ENCODE data around the gene EAF1. TPM values are rescaled to one million over a fixed set of nuclear protein-coding genes. Genes with fewer than 3 reads are reported as not detected.

Gene EAF1
- total RNA-seq, 1 experiment from 2014 or later, result 32.1 TPM

GRCh38 chr3:15490158-15490557 lies 62.8 kb downstream of the EAF1 start:
- no peaks in the 10 kb centered on the region for H3K9me2 ChIP-seq (ENCODE audit: insufficient read depth)
- TF ChIP-seq YY1 (IDR thresholded peaks at IDR 0.05; ENCODE audit: extremely low read depth, insufficient replicate concordance, low read depth, low read length) (no peak), SIN3A (IDR thresholded peaks at IDR 0.05; ENCODE audit: low read depth) (no peak), FOSL1 (IDR thresholded peaks at IDR 0.05; ENCODE audit: low read depth) (no peak), CEBPB (IDR thresholded peaks at IDR 0.05; ENCODE audit: low read depth) (no peak), POLR2A (IDR thresholded peaks at IDR 0.05; ENCODE audit: borderline replicate concordance, extremely low read depth, insufficient read depth, insufficient read length) (no peak), ZBTB33 (IDR thresholded peaks at IDR 0.05; ENCODE audit: extremely low read depth, insufficient replicate concordance, low read length) (no peak), JUND (IDR thresholded peaks at IDR 0.05) (no peak), RAD21 (IDR thresholded peaks at IDR 0.05; ENCODE audit: low read depth) (no peak), ZFX (IDR thresholded peaks at IDR 0.05) (no peak), EZH2 (IDR thresholded peaks at IDR 0.05) (no peak)
- no peak overlapping the region for H3K27ac ChIP-seq (ENCODE audit: low read depth, low read length)
- no peaks in the 10 kb centered on the region; a peak in 1 of 4 replicates for H3K36me3 ChIP-seq (ENCODE audit: control insufficient read depth in 1 of 2, insufficient read depth in 2 of 2, low read length in 2 of 2)
- no peak overlapping the region for H3K9ac ChIP-seq (ENCODE audit: low read length)
- DNase-seq (ENCODE audit: low read depth, low spot score) (no peak), ATAC-seq (no peak)
- H3K79me2 ChIP-seq (ENCODE audit: insufficient read depth, low read length), result no peaks in the 10 kb centered on the region
- no TSS peak for BruUV-seq (replicated peaks)
- H4K20me1 ChIP-seq (ENCODE audit: insufficient read depth), result no peaks in the 10 kb centered on the region
- H3K4me3 ChIP-seq (replicated peaks in 1 of 2; ENCODE audit: low read depth in 1 of 2, low read length in 2 of 2), result no peak overlapping the region
- H3K9me3 ChIP-seq (ENCODE audit: control insufficient read depth in 1 of 2, insufficient read depth in 1 of 2, low read depth in 1 of 2, low read length in 2 of 2), result no peaks in the 10 kb centered on the region
- ChIA-PET CTCF (no interaction called here), RAD21 (ENCODE audit: low non-redundant PET in 1 of 2, low total read pairs in 2 of 2, uncharacterized antibody in 2 of 2, unreplicated experiment in 2 of 2) (no interaction called here), POLR2A (no interaction called here)
- H3K4me1 ChIP-seq (ENCODE audit: control insufficient read depth in 1 of 2, insufficient read depth in 2 of 2, low read length in 2 of 2), result no peaks in the 10 kb centered on the region
- H2AFZ ChIP-seq (ENCODE audit: low read depth, low read length, poor library complexity, severe bottlenecking), result no peak overlapping the region
- H3K4me2 ChIP-seq (ENCODE audit: low read length), result no peak overlapping the region
- intact Hi-C loops (cut with micrococcal nuclease), result no loop called here
- no peaks in the 10 kb centered on the region for H3K27me3 ChIP-seq (ENCODE audit: insufficient read depth, low read length)

GRCh38 chr3:15491143-15491542 lies 63.7 kb downstream of the EAF1 start:
- ATAC-seq, result no peak
- no TSS peak for BruUV-seq (replicated peaks)
- H3K4me3 ChIP-seq (replicated peaks in 1 of 2; ENCODE audit: low read depth in 1 of 2, low read length in 2 of 2), result no peak overlapping the region
- ChIA-PET CTCF (no interaction called here), POLR2A (no interaction called here), RAD21 (ENCODE audit: low non-redundant PET in 1 of 2, low total read pairs in 2 of 2, uncharacterized antibody in 2 of 2, unreplicated experiment in 2 of 2) (no interaction called here)
- no peak overlapping the region for H3K27ac ChIP-seq (ENCODE audit: low read depth, low read length)
- H4K20me1 ChIP-seq (ENCODE audit: insufficient read depth), result no peaks in the 10 kb centered on the region
- no peak overlapping the region for H2AFZ ChIP-seq (ENCODE audit: low read depth, low read length, poor library complexity, severe bottlenecking)
- intact Hi-C loops (cut with micrococcal nuclease), result no loop called here
- H3K4me1 ChIP-seq (ENCODE audit: control insufficient read depth in 1 of 2, insufficient read depth in 2 of 2, low read length in 2 of 2), result no peaks in the 10 kb centered on the region
- no peak overlapping the region for H3K9ac ChIP-seq (ENCODE audit: low read length)
- no peaks in the 10 kb centered on the region for H3K36me3 ChIP-seq (ENCODE audit: control insufficient read depth in 1 of 2, insufficient read depth in 2 of 2, low read length in 2 of 2)
- no peaks in the 10 kb centered on the region for H3K27me3 ChIP-seq (ENCODE audit: insufficient read depth, low read length)
- no peaks in the 10 kb centered on the region for H3K79me2 ChIP-seq (ENCODE audit: insufficient read depth, low read length)
- DNase-seq (ENCODE audit: low read depth, low spot score), result no peak
- no peaks in the 10 kb centered on the region for H3K9me2 ChIP-seq (ENCODE audit: insufficient read depth)
- no peak overlapping the region for H3K4me2 ChIP-seq (ENCODE audit: low read length)
- H3K9me3 ChIP-seq (ENCODE audit: control insufficient read depth in 1 of 2, insufficient read depth in 1 of 2, low read depth in 1 of 2, low read length in 2 of 2), result no peaks in the 10 kb centered on the region
- no peak for TF ChIP-seq ZBTB33 (IDR thresholded peaks at IDR 0.05; ENCODE audit: extremely low read depth, insufficient replicate concordance, low read length)
- no peak for TF ChIP-seq ELF1 (IDR thresholded peaks at IDR 0.05; ENCODE audit: borderline replicate concordance, low read depth)
- TF ChIP-seq TCF7L2 (IDR thresholded peaks at IDR 0.05; ENCODE audit: borderline replicate concordance, extremely low read depth, insufficient read depth, insufficient read length), result no peak
- no peak for TF ChIP-seq ATF3 (IDR thresholded peaks at IDR 0.05)
- no peak for TF ChIP-seq REST (IDR thresholded peaks at IDR 0.05; ENCODE audit: low read depth)

Data from HCT116 (cell line).